ENCODE measurements around the gene SKA2. TPM values are rescaled to one million over a fixed set of nuclear protein-coding genes. Genes with fewer than 3 reads are reported as not detected.

Gene SKA2
- total and polyA plus RNA-seq, 12 donors = 11.7 to 45.8 (median 24.5) TPM

DNA sequence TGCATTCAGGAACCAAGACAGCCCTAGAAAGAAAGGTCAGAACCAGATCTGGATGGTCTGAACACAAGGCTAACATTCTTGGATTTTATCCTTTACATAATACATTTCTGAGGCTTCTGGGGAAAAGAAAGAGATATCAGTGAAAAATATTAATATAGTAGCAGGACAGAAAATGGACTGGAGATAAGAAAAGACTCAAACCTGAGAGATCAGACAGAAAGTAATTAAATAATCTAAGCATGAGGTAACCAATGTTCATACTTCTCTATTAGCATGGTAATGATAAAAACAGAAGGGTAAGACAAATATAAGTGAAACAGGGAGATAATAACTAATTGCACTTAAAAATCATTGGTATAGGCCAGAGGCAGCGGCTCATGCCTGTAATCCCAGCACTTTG lies 53.8 kb downstream of the SKA2 start:
- H3K9me3 ChIP-seq (replicated peaks in 1 of 3) = no peaks in the 10 kb centered on the region
- no peaks in the 10 kb centered on the region for H3K27me3 ChIP-seq
- no peak for TF ChIP-seq POLR2A (IDR thresholded peaks at IDR 0.05)
- TF ChIP-seq, protein P1, sequence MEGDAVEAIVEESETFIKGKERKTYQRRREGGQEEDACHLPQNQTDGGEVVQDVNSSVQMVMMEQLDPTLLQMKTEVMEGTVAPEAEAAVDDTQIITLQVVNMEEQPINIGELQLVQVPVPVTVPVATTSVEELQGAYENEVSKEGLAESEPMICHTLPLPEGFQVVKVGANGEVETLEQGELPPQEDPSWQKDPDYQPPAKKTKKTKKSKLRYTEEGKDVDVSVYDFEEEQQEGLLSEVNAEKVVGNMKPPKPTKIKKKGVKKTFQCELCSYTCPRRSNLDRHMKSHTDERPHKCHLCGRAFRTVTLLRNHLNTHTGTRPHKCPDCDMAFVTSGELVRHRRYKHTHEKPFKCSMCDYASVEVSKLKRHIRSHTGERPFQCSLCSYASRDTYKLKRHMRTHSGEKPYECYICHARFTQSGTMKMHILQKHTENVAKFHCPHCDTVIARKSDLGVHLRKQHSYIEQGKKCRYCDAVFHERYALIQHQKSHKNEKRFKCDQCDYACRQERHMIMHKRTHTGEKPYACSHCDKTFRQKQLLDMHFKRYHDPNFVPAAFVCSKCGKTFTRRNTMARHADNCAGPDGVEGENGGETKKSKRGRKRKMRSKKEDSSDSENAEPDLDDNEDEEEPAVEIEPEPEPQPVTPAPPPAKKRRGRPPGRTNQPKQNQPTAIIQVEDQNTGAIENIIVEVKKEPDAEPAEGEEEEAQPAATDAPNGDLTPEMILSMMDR (IDR thresholded peaks at IDR 0.05) = no peak
- no peak overlapping the region for H3K4me3 ChIP-seq
- peaks cover 9 to 22% of the 10 kb centered on the region in 2 donors for H3K4me1 ChIP-seq (replicated peaks in 1 of 2)
- DNase-seq = no peak
- H3K36me3 ChIP-seq (replicated peaks in 1 of 2) = no peaks in the 10 kb centered on the region
- intact Hi-C loops (cut with DNase I) = no loop called here
- WGBS, 4 donors = 67 to 100% (median 94%) methylated on average over 1 of the region's 1 CpG
- no peak overlapping the region for H3K27ac ChIP-seq

DNA sequence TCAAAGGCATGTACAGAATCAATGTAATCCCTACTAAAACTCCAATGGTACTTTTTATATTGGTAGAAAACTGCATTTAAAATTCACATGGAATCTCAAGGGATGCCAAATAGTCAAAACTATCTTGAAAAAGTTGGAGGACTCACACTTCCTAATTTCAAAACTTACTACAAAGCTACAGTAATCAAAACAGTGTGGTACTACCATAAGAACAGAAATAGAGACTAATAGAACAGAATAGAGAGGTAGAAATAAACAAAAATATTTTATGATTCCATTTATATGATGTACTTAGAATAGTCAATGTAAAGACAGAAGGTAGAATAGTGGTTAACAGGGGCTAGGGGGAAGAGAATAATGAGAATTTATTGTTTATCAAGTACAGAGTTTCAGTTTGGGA lies 57.1 kb downstream of the SKA2 start:
- TF ChIP-seq, protein P1 (IDR thresholded peaks at IDR 0.05) = no peak
- TF ChIP-seq POLR2A (IDR thresholded peaks at IDR 0.05) = no peak
- Histone ChIP-seq H3K36me3 (replicated peaks in 1 of 2) (no peaks in the 10 kb centered on the region), H3K27me3 (no peaks in the 10 kb centered on the region), H3K27ac (no peak overlapping the region), H3K9me3 (replicated peaks in 1 of 3) (no peaks in the 10 kb centered on the region), H3K4me1 (replicated peaks in 1 of 2) (no peaks in the 10 kb centered on the region), H3K4me3 (no peak overlapping the region)
- intact Hi-C loops (cut with DNase I) = no loop called here
- no peak for DNase-seq

DNA sequence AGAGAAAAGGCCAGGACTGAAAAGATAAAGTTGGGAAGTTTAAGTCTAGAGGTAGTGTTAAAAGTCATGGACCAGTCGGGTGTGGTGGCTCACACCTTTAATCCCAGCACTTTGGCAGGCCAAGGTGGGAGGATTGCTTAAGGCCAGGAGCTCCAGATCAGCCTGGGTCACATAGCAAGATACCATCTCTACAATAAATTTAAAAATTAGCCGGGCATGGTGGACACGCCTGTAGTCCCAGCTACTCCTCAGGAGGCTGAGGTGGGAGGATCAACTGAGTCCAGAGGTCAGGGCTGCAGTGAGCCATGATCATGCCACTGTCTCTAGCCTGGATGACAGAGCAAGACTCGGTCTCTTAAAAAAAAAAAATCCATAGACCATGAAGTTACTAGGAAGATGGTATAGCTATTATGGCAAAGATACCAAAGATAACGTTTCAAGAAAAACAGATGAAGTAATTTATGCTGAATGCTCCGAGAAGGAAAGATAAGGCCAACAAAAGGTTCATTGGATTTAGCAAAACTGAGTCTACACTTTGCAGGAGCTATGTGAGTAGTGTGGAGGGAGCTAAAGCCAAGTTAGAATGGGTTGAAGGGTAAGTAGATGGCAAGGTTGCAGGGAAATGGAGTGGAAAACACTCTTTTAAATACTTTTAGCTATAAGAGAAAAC lies 60.0 kb downstream of the SKA2 start:
- no peak for DNase-seq
- H3K4me1 ChIP-seq (replicated peaks in 1 of 2) = no peaks in the 10 kb centered on the region
- no peak overlapping the region for H3K27ac ChIP-seq
- H3K27me3 ChIP-seq = no peaks in the 10 kb centered on the region
- H3K36me3 ChIP-seq (replicated peaks in 1 of 2) = peaks cover 0 to 4% of the 10 kb centered on the region in 2 donors
- intact Hi-C loops (cut with DNase I) = no loop called here
- H3K9me3 ChIP-seq (replicated peaks in 1 of 3) = no peaks in the 10 kb centered on the region
- WGBS, 4 donors = 83 to 90% (median 86%) methylated on average over 6 of the region's 6 CpGs
- TF ChIP-seq, protein P1 (IDR thresholded peaks at IDR 0.05) = no peak
- TF ChIP-seq POLR2A (IDR thresholded peaks at IDR 0.05) = no peak
- no peak overlapping the region for H3K4me3 ChIP-seq

DNA sequence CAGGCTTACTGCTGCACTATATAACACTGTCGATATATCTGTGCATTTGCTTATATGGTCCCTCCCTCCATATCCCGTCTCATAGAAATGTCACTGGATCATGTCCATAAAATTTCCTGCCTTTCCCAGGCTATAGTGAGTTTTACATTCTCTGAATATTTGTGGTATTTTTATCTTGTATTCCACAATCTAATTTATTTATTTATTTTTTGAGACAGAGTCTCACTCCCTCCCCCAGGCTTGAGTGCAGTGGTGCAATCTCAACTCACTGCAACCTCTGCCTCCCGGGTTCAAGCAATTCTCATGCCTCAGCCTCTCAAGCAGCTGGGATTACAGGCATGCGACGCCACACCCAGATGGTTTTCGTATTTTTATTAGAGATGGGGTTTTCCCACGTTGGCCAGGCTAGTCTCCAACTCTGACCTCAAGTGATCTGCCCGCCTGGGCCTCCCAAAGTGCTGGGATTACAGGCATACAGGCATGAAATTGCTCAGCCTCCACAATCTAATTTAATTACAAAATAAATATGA lies 61.2 kb downstream of the SKA2 start:
- peak in 6 of 7 donors; percentile 22 to 72 (median 37) for DNase-seq
- Histone ChIP-seq H3K27ac (peak overlapping the region in 1 of 5 donors; percentile 61), H3K27me3 (no peaks in the 10 kb centered on the region), H3K4me3 (no peak overlapping the region), H3K36me3 (replicated peaks in 1 of 2) (peaks cover 0 to 17% of the 10 kb centered on the region in 2 donors), H3K4me1 (replicated peaks in 1 of 2) (no peaks in the 10 kb centered on the region), H3K9me3 (replicated peaks in 1 of 3) (no peaks in the 10 kb centered on the region)
- intact Hi-C loops (cut with DNase I) = no loop called here
- 66 to 78% (median 75%) methylated on average over 8 of the region's 8 CpGs for whole genome bisulfite sequencing, 4 donors
- no peak for TF ChIP-seq POLR2A (IDR thresholded peaks at IDR 0.05)
- TF ChIP-seq, protein P1 (IDR thresholded peaks at IDR 0.05) = no peak

Measured in adrenal gland (tissue), 12 donors.